Stimulated activated CD8-positive, alpha-beta memory T cell treated with anti-CD3 and anti-CD28 coated beads, Interleukin-12 subunit alpha, Interleukin-12 subunit beta, amount 100 ng/mL, for 24 hours (primary cell): ENCODE results near the gene HTT.

ENCODE experiments used
- DNase-seq: peaks from one replicate; pipeline ENCODE4 v3.0.0-alpha.2; 2020; ENCODE audit errors: extremely low read depth

Gene HTT

GRCh38 chr4:3234171-3235029 is 159.9 kb downstream of the HTT start:
- no peak for DNase-seq

- DNase-seq = no peak
Observed at GRCh38 chr4:3235030-3235345, 160.5 kb downstream of the HTT start.

- DNase-seq = no peak
Observed at GRCh38 chr4:3235581-3235980, 161.1 kb downstream of the HTT start.

- no peak for DNase-seq
Observed at GRCh38 chr4:3236326-3236878, 161.9 kb downstream of the HTT start.

GRCh38 chr4:3237266-3237665 is 162.8 kb downstream of the HTT start:
- DNase-seq = no peak

- DNase-seq = no peak
Observed at GRCh38 chr4:3237712-3238560, 163.5 kb downstream of the HTT start.

- DNase-seq = no peak
Observed at GRCh38 chr4:3238721-3239120, 164.2 kb downstream of the HTT start.

GRCh38 chr4:3239303-3239702 is 164.8 kb downstream of the HTT start:
- DNase-seq = no peak

- no peak for DNase-seq
Observed at GRCh38 chr4:3239998-3240920, 165.8 kb downstream of the HTT start.

GRCh38 chr4:3240936-3241522 is 166.5 kb downstream of the HTT start:
- no peak for DNase-seq

GRCh38 chr4:3241898-3242524 is 167.5 kb downstream of the HTT start:
- no peak for DNase-seq

- DNase-seq = no peak
Observed at GRCh38 chr4:3243136-3243780, 168.8 kb downstream of the HTT start.

- no peak for DNase-seq
Observed at GRCh38 chr4:3244002-3244401, 169.5 kb downstream of the HTT start.

- no peak for DNase-seq
Observed at GRCh38 chr4:3244747-3245146, 170.3 kb downstream of the HTT start.

- DNase-seq = no peak
Observed at GRCh38 chr4:3245676-3246075, 171.2 kb downstream of the HTT start.

GRCh38 chr4:3246458-3247398 is 172.2 kb downstream of the HTT start:
- DNase-seq = no peak

GRCh38 chr4:3247399-3248177 is 173.1 kb downstream of the HTT start:
- DNase-seq = no peak

GRCh38 chr4:3248178-3248480 is 173.6 kb downstream of the HTT start:
- DNase-seq = no peak
